Measurements from ENCODE around the gene ZBTB26.
"Not testable (repeated sequence)": the region's sequence is repeated elsewhere in the genome, so short reads cannot be mapped to it uniquely, and the experiment has no call there.

ZBTB26 gene

DNA sequence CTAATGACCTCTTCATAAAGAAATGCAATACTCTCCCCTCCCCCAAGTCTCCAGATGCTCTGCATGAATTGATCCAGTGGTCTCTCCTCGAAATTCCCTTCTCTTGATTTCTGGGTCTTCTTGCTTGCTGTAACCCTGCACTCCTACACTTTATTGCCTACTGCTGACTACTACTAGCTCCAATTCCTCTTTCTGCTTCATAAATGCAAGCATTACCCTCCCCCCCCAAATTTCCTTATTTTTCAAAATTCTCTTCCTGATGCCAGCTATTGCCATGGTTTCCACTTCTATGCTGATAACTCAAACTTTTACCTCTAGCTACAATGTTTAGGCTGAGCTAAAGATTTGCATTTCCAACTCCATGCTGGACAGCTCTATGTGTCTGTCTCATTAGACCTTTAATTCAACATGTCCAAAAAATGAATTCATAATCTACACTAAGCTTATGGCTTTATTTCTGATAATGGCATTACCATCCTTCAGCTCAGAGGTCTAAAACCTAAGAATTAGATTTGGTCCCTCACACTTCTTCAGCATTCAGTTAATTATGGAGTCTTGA, 1.4 kb downstream of the ZBTB26 start:
- DNase-seq (ENCODE audit: low read depth): no peak

DNA sequence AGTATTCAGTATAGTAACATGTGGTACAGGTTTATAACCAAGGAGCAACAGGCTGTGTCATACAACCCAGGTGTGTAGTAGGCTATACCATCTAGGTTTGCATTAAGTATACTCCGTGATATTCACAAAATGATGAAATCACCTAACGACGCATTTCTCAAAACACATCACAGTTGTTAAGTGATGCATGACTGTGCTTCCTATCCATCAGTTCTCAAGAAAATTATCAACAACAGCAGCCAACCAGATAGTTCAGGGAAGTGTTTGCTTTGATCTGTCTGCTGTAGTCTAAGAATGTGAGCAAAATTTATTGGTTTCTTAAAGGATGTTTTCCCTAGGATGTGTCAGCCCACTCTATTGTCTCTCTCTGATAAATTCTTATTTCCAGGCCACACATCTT, 7.4 kb downstream of the ZBTB26 start:
- DNase-seq (ENCODE audit: low read depth): no peak

DNA sequence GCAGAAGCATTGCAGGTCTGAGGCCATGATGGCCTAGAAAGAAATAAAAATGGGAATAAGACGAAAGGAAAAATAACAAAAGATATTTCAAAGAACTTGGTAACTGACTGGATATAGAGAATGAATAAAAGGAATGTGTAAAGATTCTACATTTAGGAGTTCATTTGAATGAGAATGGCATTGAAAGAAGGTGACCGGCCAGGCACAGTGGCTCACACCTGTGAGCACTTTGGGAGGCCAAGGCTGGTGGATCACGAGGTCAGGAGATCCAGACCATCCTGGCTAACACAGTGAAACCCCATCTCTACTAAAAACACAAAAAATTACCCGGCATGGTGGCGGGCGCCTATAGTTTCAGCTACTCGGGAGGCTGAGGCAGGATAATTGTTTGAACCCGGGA, 8.6 kb downstream of the ZBTB26 start:
- no peak for DNase-seq (ENCODE audit: low read depth)

DNA sequence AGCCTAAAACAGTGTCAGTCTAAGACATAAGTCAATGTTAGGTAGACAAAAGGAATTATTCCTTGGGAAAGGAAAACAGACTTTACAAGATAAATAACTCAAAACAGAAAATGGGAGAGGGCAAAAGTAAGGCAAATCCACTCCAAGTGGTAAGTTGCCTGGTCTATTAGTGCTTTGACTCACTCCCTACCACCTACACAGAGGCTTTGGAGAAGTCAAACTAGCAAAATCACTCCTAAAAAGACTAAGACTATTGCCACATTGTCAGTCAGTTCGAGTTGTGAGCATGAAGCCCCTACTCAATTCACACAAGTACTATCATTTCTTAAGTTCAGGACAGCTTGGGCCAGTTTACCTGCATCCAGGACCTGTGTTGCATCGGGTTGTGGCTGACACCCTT, 13.0 kb downstream of the ZBTB26 start:
- DNase-seq (ENCODE audit: low read depth): no peak

DNA sequence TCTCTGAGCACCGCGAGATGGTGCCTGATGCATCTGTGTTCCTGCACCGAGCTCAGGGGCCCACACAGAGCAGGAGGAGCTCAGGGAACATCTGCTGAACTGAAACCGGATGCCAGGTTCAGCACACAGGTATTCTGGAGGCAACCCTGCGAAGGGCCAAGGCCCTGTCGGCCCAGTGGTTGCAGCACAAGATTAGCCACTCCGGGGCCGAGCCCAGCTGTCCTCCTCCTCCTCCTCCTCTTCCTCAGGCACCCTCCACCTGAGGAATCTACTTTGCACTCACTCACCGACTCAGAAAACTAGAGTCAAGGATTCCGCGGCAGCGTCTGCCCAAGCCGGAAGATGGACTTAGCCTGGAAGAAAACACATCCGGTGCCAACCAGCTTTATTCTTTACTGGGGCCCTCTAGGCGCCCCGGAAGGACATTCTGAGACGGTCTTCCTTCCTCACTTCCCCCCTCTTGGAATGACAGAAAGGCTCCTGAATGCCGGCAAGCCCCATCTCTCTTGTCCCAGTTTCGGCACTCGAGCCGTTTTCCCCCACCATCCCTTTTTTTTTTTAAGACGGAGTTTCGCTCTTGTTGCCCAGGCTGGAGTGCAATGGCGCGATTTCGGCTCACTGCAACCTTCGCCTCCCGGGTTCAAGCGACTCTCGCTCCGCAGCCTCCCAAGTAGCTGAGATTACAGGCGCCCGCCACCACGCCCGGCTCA, 18.2 kb downstream of the ZBTB26 start, which contains the start of gene ZBTB6:
ZBTB6 (minus strand) TSS at position 360 of the 710 bp plus-strand sequence. CDS start 1,251 bp downstream, outside the sequence.
- peak; percentile 14 for DNase-seq (ENCODE audit: low read depth)

DNA sequence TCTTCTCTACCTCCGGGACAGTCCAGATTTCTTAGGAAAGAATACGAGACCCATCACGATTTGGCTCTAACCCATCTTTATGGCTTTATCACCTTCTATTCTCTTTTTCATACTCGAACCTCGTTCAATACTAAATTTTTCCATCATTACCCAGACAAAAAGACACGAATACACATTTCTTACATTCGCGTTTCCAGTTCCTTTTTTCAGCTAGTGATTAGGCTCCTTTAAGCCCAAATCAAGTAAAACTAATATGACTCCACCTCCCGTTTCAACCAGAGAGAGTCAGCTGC, 18.7 kb downstream of the ZBTB26 start:
- no peak for DNase-seq (ENCODE audit: low read depth)

DNA sequence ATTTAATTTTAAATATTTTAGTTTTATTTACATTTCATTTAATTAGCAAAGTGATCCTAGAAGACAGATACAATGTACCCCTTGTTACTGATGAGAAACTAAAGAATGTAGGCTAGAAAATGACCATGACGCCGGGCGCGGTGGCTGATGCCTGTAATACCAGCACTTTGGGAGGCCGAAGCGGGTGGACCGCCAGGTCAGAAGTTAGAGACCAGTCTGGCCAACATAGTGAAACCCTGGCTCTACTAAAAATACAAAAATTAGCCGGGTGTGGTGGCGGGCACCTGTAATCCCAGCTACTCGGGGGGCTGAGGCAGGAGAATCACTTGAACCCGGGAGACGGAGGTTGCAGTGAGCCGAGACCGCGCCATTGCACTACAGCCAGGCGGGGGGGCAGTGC, 25.2 kb downstream of the ZBTB26 start:
- DNase-seq (ENCODE audit: low read depth): not testable (repeated sequence)

DNA sequence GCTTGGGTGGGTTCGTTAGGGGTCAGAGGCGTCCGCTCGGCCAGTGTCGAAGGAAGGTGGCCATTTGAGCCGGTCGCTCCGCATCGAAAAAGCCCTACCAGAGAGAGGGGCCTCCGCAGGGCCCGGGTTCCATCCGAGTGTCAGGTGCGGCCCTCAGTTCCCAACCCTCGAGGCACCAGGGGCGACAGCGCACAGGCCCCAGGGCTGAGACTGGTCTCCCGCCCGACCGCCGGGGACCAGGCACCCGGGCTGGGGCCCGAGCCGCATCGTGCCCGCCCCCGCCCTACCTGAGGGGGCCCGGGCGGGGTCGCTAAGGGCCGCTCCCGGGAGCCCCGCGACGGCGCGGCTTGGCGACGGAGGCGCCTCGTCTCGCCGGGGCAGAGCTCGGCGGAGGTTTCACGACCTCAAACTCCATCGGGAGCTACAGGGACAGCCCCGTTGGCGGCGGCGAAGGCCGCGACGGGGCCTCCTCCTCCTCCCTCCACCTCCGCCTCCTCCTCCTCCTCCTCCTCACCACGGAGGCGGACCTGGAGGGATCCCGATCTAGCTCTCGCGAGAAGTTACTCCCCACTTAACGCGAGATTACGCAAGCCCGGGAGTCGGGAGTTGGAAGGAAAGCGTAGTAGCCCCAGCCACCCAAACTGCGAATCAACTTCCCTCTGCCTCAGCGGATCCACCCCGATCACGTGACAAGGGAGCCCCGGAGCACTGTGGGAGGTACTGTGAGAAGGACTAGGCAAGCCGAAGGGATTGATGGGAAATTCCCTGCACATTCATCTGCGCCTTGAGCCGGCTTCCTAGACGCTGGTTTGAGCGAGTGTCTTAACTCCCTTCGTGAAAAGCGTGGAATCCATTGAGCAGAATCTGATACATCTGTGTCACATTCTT, 26.2 kb downstream of the ZBTB26 start, which contains the start of gene RC3H2:
RC3H2 (minus strand) TSS at position 537 of the 888 bp plus-strand sequence. CDS start 7,850 bp downstream, outside the sequence.
- peak; percentile 94 for DNase-seq (ENCODE audit: low read depth)

DNA sequence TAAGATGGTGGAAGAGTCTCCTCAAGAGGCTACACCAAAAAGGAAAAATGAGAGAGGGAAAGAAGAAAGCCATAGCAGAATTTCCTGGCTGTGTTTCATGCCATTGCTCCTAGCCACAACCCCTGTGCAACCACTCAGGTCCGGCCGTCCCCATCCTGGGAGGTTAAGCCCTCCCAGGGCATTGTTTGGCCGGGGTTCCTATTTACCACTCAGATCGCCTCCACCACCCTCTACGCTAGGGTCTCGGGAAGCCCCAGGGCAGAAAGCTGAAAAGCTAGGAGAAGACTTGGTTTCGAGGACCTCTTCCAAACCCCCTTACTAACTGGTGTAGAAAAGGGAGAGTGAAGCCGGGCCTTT, 26.9 kb downstream of the ZBTB26 start:
- no peak for DNase-seq (ENCODE audit: low read depth)

DNA sequence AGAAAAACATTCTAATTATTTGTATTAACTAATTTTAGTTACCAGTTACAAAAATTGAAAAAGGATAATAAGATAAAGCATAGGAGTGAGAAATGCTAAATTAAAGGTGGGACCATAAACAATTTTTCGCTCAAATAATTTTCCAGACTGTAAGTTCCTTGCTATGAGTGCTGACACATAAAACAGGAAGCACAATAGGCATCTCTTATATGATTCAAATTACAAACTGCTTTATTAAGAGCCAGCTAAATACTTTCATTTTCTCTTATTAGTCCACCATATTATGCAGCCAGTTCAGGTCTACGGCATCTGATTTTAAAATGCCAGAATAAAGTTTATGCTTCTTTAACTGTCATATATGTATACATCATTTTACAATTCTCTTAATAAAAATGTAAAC, 30.5 kb downstream of the ZBTB26 start:
- DNase-seq (ENCODE audit: low read depth): no peak

DNA sequence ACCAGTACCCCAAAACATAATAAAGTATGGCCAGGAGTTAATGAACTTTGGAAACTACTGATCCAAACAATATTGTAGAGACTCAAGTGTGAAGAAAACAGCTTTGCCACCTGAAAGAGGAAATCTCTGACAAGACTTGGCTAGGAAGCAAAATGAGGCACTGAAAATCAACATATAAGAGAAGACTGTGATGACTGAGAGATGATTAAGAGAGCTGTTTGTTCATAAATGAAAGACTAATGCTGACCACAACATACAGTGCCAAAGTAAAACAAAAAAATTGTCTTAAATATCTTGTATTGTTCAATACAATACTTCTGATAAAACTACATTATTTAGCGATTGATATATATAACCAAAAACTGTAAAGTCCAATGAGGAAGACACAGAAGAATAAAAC, 33.3 kb downstream of the ZBTB26 start:
- DNase-seq (ENCODE audit: low read depth): no peak

DNA sequence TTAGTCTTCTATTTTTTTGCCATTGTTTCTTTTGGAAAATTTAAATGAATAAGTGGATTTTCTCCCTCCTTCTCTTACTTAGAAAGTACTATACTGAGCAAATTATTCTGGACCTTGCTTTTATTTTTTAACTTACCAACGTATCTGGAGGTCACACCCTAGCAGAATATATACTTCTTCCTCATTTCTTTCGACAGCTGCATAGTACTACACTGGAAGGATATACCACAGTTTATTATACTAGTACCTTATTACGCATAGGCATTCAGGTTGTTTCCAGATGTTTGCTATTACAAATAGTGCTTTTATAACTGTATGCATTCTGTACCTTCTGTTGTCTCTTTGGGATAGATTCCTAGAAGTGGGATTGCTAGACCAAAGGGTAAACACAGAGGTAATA, 42.8 kb downstream of the ZBTB26 start:
- DNase-seq (ENCODE audit: low read depth): no peak

DNA sequence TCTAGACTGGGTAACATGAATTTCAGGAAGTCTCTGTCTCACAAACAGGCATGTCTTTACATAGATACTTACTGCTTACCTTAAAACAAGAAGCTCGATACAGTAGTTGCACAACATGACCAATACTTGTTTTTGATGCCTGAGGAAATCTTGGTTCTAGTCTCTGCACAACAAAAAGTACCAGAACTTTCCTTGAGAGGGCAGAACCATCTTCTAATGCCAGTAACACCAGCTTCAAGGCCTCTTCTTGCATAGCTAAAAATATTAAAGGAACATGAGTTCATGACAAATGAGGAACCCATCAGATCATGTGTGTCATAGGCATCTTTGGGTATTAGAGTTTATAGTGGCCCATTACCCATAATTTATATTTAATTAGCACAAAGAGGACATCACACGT, 48.2 kb downstream of the ZBTB26 start:
- no peak for DNase-seq (ENCODE audit: low read depth)

DNA sequence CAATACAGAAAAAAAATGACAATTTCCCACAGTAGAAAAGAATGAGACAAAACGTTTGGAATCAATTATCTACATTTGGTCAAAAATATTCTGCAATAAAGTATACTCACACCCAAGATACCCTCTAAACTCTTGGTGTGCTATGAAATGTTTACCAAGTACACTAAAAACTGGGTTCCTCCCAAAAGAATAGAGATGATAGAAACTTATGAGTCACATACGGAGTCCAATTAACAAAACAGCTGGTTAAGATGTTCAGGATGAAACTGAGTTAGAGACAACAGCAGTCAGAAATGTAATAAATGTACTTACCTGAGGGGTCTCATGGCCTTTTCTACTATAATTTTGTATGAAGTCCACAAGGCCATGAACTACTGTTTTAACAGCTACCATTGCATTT, 51.9 kb downstream of the ZBTB26 start:
- no peak for DNase-seq (ENCODE audit: low read depth)

DNA sequence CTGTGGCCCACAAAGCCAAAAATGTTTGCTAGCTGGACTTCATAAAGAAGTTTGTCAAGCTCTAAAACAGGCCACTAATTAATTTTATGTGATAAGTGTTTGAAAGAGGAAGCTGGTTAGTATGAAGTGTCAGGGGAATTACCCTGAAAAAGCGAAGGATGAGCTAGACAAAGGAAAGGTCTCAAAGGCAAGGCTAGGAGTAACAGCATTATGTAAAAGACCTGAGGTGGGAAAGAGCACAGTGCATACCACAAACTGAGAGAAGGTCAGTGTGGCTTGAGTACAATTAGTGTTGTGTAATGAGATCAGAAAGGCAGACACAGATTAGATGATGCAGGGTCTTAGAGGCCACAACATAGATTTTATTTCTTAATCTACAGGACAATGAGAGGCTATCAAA, 55.8 kb downstream of the ZBTB26 start:
- DNase-seq (ENCODE audit: low read depth): no peak

DNA sequence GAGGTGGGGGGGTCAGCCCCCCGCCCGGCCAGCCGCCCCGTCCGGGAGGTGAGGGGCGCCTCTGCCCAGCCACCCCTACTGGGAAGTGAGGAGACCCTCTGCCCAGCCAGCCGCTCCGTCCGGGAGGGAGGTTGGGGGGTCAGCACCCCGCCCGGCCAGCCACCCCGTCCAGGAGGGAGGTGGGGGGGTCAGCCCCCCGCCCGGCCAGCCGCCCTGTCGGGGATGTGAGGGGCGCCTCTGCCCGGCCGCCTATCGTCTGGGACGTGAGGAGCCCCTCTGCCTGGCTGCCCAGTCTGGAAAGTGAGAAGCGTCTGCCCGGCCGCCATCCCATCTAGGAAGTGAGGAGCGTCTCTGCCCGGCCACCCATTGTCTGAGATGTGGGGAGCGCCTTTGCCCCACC, 64.0 kb downstream of the ZBTB26 start:
- DNase-seq (ENCODE audit: low read depth): not testable (repeated sequence)

DNA sequence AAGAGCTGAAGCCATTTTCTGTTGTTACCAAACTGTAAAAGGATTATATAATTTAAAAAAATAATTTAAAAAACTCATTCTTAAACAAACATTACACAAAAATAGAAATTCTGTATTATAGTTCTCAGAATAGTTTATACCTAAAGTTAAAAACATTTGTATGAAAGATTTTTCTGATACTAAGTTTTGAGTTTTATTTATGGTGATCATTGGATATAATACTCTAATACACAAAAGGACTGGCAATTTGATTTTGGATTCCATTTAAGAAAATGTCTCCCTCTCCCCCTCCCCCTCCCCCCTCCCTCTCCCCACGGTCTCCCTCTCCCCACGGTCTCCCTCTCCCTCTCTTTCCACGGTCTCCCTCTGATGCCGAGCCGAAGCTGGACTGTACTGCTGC, 65.2 kb downstream of the ZBTB26 start:
- DNase-seq (ENCODE audit: low read depth): no peak

Measured in stimulated activated CD8-positive, alpha-beta memory T cell treated with anti-CD3 and anti-CD28 coated beads, Interleukin-15, amount 100 ng/mL, for 1 hour (primary cell).